SK-N-SH (cell line): Measurements from ENCODE around the gene OGFR. TPM values are rescaled to one million over a fixed set of nuclear protein-coding genes. Genes with fewer than 3 reads are reported as not detected.

Experiments
- CTCF ChIA-PET: fragments of 300-600, 350-600 bp; formaldehyde crosslinking; extraction: SDS; loops from one replicate; lab custom pipeline; 2021; lab: Yijun Ruan, JAX
- POLR2A ChIA-PET: fragments of 350-600 bp; sonication (Branson Sonifier 250); formaldehyde crosslinking; extraction: SDS; loops from one replicate; lab custom pipeline; 2020; ENCODE audit warnings: antibody characterized with exemption, inconsistent platforms; lab: Yijun Ruan, JAX
- DNase-seq: peaks from one replicate; pipeline ENCODE4 v3.0.0; 2012
- H2AFZ ChIP-seq: fragments of 200-600 bp; sonication (generic); 2 replicates; pipeline ENCODE4 v1.8.1; 2016; ENCODE audit warnings: antibody characterized with exemption, mild to moderate bottlenecking, low read depth
- H3F3A ChIP-seq: fragments of 200-600 bp; sonication (generic); replicated peaks from 2 replicates; pipeline ENCODE3; 2016; ENCODE audit warnings: antibody characterized with exemption, mild to moderate bottlenecking; ENCODE audit not compliant: insufficient read depth
- H3K27ac ChIP-seq, 2 experiments: fragments of 200-500 bp in 1 of 2; fragments of 200-600 bp in 1 of 2; sonication (Bioruptor generic) in 1 of 2; sonication (generic), shearing (Covaris generic) in 1 of 2; 2 replicates each; pipeline versions ENCODE4 v1.5.1 to v1.6.1; 2014 to 2016; ENCODE audit warnings: low read depth in 2 of 2, inconsistent platforms in 1 of 2, low read length in 1 of 2, mild to moderate bottlenecking in 1 of 2, mixed read lengths in 1 of 2
- H3K27me3 ChIP-seq: fragments of 200-600 bp; sonication (generic), shearing (Covaris generic); 2 replicates; pipeline ENCODE4 v1.6.1; 2016; ENCODE audit warnings: mixed run types; ENCODE audit not compliant: insufficient read depth
- H3K36me3 ChIP-seq, 2 experiments: fragments of 200-500 bp in 1 of 2; fragments of 200-600 bp in 1 of 2; sonication (Bioruptor generic) in 1 of 2; sonication (generic) in 1 of 2; replicated peaks in 1 of 2; 2 replicates each; pipeline versions ENCODE3 to v1.5.1; 2014 to 2016; ENCODE audit warnings: low read length in 1 of 2, mild to moderate bottlenecking in 1 of 2; ENCODE audit not compliant: insufficient read depth in 2 of 2, control insufficient read depth in 1 of 2
- H3K4me1 ChIP-seq, 2 experiments: fragments of 200-500 bp in 1 of 2; fragments of 200-600 bp in 1 of 2; sonication (Bioruptor generic) in 1 of 2; sonication (generic), shearing (Covaris generic) in 1 of 2; 2 replicates each; pipeline versions ENCODE4 v1.5.1 to v1.6.1; 2014 to 2016; ENCODE audit warnings: low read depth in 1 of 2, low read length in 1 of 2, mixed run types in 1 of 2; ENCODE audit not compliant: insufficient read depth in 2 of 2, control insufficient read depth in 1 of 2
- H3K4me2 ChIP-seq: fragments of 200-600 bp; sonication (generic), shearing (Covaris generic); 2 replicates; pipeline ENCODE4 v1.6.1; 2017; ENCODE audit warnings: mixed run types
- H3K4me3 ChIP-seq, 2 experiments: fragments of 200-500 bp in 1 of 2; fragments of 200-600 bp in 1 of 2; sonication (Bioruptor generic) in 1 of 2; sonication (generic), shearing (Covaris generic) in 1 of 2; 2 replicates each; pipeline versions ENCODE4 v1.5.1 to v1.8.1; 2014 to 2016; ENCODE audit warnings: low read depth in 2 of 2, inconsistent platforms in 1 of 2, low read length in 1 of 2, mild to moderate bottlenecking in 1 of 2, mixed read lengths in 1 of 2, moderate library complexity in 1 of 2
- H3K79me2 ChIP-seq: fragments of 200-600 bp; sonication (generic); 2 replicates; pipeline ENCODE4 v1.8.1; 2017; ENCODE audit warnings: mild to moderate bottlenecking; ENCODE audit not compliant: insufficient read depth
- H3K9ac ChIP-seq: fragments of 200-600 bp; sonication (generic); 2 replicates; pipeline ENCODE4 v1.6.1; 2017; ENCODE audit warnings: mixed run types
- H3K9me2 ChIP-seq: fragments of 200-600 bp; sonication (generic); 2 replicates; pipeline ENCODE4 v1.6.1; 2017; ENCODE audit warnings: mixed run types
- H3K9me3 ChIP-seq: fragments of 200-600 bp; sonication (generic); 2 replicates; pipeline ENCODE4 v1.6.1; 2017; ENCODE audit warnings: mixed run types, mild to moderate bottlenecking, moderate library complexity
- H4K20me1 ChIP-seq: fragments of 200-600 bp; sonication (generic); 2 replicates; pipeline ENCODE4 v1.6.1; 2017; ENCODE audit warnings: mild to moderate bottlenecking, mixed run types; ENCODE audit not compliant: insufficient read depth
- NRF1 ChIP-seq: IDR thresholded peaks from 2 replicates; pipeline ENCODE4 v1.6.1; 2012; ENCODE audit warnings: low read depth, mild to moderate bottlenecking, low read length
- RCOR1 ChIP-seq: fragments of 150-350 bp; IDR thresholded peaks from 2 replicates; pipeline ENCODE4 v1.6.1; 2017; ENCODE audit warnings: antibody characterized with exemption, low read length
- REST ChIP-seq: IDR thresholded peaks from 2 replicates; pipeline ENCODE4 v1.6.1; 2012; ENCODE audit warnings: mild to moderate bottlenecking, low read depth, low read length, moderate library complexity
- RXRA ChIP-seq: IDR thresholded peaks from 2 replicates; pipeline ENCODE4 v1.4.0; 2012; ENCODE audit warnings: low read depth, mild to moderate bottlenecking, borderline replicate concordance
- YY1 ChIP-seq: IDR thresholded peaks from 2 replicates; pipeline ENCODE4 v1.4.0; 2012; ENCODE audit warnings: low read depth, mild to moderate bottlenecking
- WGBS: methylation state at CpG from one replicate; pipeline ENCODE4 v1.1.6; 2017; ENCODE audit warnings: low lambda C conversion rate; 5-methylcytosine and 5-hydroxymethylcytosine counted together
- polyA plus RNA-seq, 3 experiments: library from polyadenylated mRNA; depleted of rRNA; stranded (reverse); fragments of >200 nt; gene quantifications; 2 replicates each; pipeline ENCODE4 v1.2.3, GENCODE V29; 2012
- TF ChIP-seq, protein P1 (sequence below): IDR thresholded peaks from 2 replicates; pipeline ENCODE4 v1.4.0; 2012; ENCODE audit warnings: low read depth
- TF ChIP-seq, protein P2 (sequence below): IDR thresholded peaks from 2 replicates; pipeline ENCODE4 v1.4.0; 2012; ENCODE audit warnings: low read depth, borderline replicate concordance

Gene OGFR
- polyA plus RNA-seq, 1 of the 3 experiments (the other 2 are of a cell fraction), result 60.8 TPM

GRCh38 chr20:62819494-62820174, 15.0 kb downstream of the OGFR start:
- 0 out of 2 replicates have a peak overlapping the region, but pooled peaks have one; percentile 35 for H2AFZ ChIP-seq
- no peak overlapping the region; the same call in 1 of the 2 replicates for H3K4me2 ChIP-seq
- DNase-seq, result no peak
- peaks cover 21 to 74% of the 10 kb centered on the region in 2 experiments; a peak in 3 of 4 replicates for H3K4me1 ChIP-seq
- no peaks in the 10 kb centered on the region for H4K20me1 ChIP-seq
- H3K4me3 ChIP-seq, result no peak overlapping the region
- TF ChIP-seq NRF1, result no peak
- no peak for TF ChIP-seq RXRA
- TF ChIP-seq, protein P1, sequence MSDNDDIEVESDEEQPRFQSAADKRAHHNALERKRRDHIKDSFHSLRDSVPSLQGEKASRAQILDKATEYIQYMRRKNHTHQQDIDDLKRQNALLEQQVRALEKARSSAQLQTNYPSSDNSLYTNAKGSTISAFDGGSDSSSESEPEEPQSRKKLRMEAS, result no peak
- peak; percentile 61; the same call in 1 of the 2 replicates for TF ChIP-seq REST
- TF ChIP-seq RCOR1, result no peak; the same call in 1 of the 2 replicates
- no peak for TF ChIP-seq YY1
- TF ChIP-seq, protein P2, sequence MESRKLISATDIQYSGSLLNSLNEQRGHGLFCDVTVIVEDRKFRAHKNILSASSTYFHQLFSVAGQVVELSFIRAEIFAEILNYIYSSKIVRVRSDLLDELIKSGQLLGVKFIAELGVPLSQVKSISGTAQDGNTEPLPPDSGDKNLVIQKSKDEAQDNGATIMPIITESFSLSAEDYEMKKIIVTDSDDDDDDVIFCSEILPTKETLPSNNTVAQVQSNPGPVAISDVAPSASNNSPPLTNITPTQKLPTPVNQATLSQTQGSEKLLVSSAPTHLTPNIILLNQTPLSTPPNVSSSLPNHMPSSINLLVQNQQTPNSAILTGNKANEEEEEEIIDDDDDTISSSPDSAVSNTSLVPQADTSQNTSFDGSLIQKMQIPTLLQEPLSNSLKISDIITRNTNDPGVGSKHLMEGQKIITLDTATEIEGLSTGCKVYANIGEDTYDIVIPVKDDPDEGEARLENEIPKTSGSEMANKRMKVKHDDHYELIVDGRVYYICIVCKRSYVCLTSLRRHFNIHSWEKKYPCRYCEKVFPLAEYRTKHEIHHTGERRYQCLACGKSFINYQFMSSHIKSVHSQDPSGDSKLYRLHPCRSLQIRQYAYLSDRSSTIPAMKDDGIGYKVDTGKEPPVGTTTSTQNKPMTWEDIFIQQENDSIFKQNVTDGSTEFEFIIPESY, result no peak
- ChIA-PET CTCF (interaction anchor here (1.1 to 3.9 kb wide), 3 partner anchors 11 to 189 kb away, joined by 3 to 27 read pairs (median 4); no protein-coding TSS in a partner anchor), POLR2A (interaction anchor here (0.9 kb wide), 1 partner anchor 15 kb away, joined by 3 read pairs; the partner anchor contains the start of gene OGFR)
- no peaks in the 10 kb centered on the region for H3K9me3 ChIP-seq
- H3K27ac ChIP-seq, result peak overlapping the region in 1 of 2 experiments; percentile 90; a peak in 2 of 4 replicates
- H3K36me3 ChIP-seq, result no peaks in the 10 kb centered on the region
- no peaks in the 10 kb centered on the region for H3K9me2 ChIP-seq
- no peaks in the 10 kb centered on the region for H3K27me3 ChIP-seq
- peaks cover 8% of the 10 kb centered on the region for H3F3A ChIP-seq
- no peaks in the 10 kb centered on the region for H3K79me2 ChIP-seq
- no peak overlapping the region for H3K9ac ChIP-seq
- WGBS, result 62% methylated on average over 4 of the region's 16 CpGs
